Smooth muscle cell (in vitro differentiated cells): ENCODE data around the gene INSC. TPM values are rescaled to one million over a fixed set of nuclear protein-coding genes. Genes with fewer than 3 reads are reported as not detected.

Experiments
- DNase-seq: peaks from one replicate; lab custom pipeline; 2025; ENCODE audit not compliant: unreplicated experiment; lab: John Stamatoyannopoulos, UW
- H2AFZ ChIP-seq: fragments of 200-600 bp; sonication (generic); 2 replicates; pipeline ENCODE4 v1.6.0; 2016; ENCODE audit warnings: antibody characterized with exemption, low read depth, mild to moderate bottlenecking
- H3F3A ChIP-seq: fragments of 200-600 bp; sonication (generic); 2 replicates; pipeline ENCODE4 v1.6.0; 2017; ENCODE audit warnings: antibody characterized with exemption, low read depth
- H3K27ac ChIP-seq: fragments of 200-600 bp; sonication (generic); 2 replicates; pipeline ENCODE4 v1.5.1; 2016; ENCODE audit warnings: low read depth, mild to moderate bottlenecking
- H3K27me3 ChIP-seq: fragments of 200-600 bp; sonication (generic); 2 replicates; pipeline ENCODE4 v1.6.1; 2016; ENCODE audit warnings: low read depth, mild to moderate bottlenecking
- H3K36me3 ChIP-seq: fragments of 200-600 bp; sonication (generic); 2 replicates; pipeline ENCODE4 v1.5.1; 2016; ENCODE audit warnings: low read depth
- H3K4me1 ChIP-seq: fragments of 200-600 bp; sonication (generic); 2 replicates; pipeline ENCODE4 v1.5.1; 2016; ENCODE audit warnings: low read depth
- H3K4me2 ChIP-seq: fragments of 200-600 bp; sonication (generic); 2 replicates; pipeline ENCODE4 v1.6.0; 2016; ENCODE audit warnings: mild to moderate bottlenecking
- H3K4me3 ChIP-seq: fragments of 200-600 bp; sonication (generic); 2 replicates; pipeline ENCODE4 v1.5.1; 2016; ENCODE audit warnings: mild to moderate bottlenecking
- H3K79me2 ChIP-seq: fragments of 200-600 bp; sonication (generic); 2 replicates; pipeline ENCODE4 v1.6.0; 2016; ENCODE audit warnings: low read depth, mild to moderate bottlenecking
- H3K9ac ChIP-seq: fragments of 200-600 bp; sonication (generic); 2 replicates; pipeline ENCODE4 v1.6.0; 2016; ENCODE audit warnings: low read depth
- H3K9me3 ChIP-seq: fragments of 200-600 bp; sonication (generic); replicated peaks from 2 replicates; pipeline ENCODE4 v1.5.1; 2016; ENCODE audit warnings: low read depth
- H4K20me1 ChIP-seq: fragments of 200-600 bp; sonication (generic); 2 replicates; pipeline ENCODE4 v1.6.0; 2016; ENCODE audit warnings: low read depth
- WGBS: methylation state at CpG from one replicate; pipeline ENCODE4 v1.1.7; 2016; ENCODE audit warnings: low lambda C conversion rate; 5-methylcytosine and 5-hydroxymethylcytosine counted together
- polyA plus RNA-seq: library from polyadenylated mRNA; unstranded; fragments of >200 nt; fragmentation: Nextera tagmentation; extraction: Ambion mirVana; gene quantifications from 2 replicates; pipeline ENCODE4 v1.2.1, GENCODE V29; 2016
- total RNA-seq: library from RNA; depleted of rRNA; stranded (reverse); fragments of >200 nt; gene quantifications from 2 replicates; pipeline ENCODE4 v1.2.3, GENCODE V29; 2014
- TF ChIP-seq, protein P1 (sequence below): fragments of 200-600 bp; sonication (generic); IDR thresholded peaks from 2 replicates; pipeline ENCODE4 v1.5.1; 2017; ENCODE audit warnings: borderline replicate concordance, mild to moderate bottlenecking, antibody characterized with exemption; ENCODE audit not compliant: insufficient read depth, poor library complexity, severe bottlenecking

Gene INSC
- total and polyA plus RNA-seq, 2 experiments from 2014 or later, result not detected

DNA sequence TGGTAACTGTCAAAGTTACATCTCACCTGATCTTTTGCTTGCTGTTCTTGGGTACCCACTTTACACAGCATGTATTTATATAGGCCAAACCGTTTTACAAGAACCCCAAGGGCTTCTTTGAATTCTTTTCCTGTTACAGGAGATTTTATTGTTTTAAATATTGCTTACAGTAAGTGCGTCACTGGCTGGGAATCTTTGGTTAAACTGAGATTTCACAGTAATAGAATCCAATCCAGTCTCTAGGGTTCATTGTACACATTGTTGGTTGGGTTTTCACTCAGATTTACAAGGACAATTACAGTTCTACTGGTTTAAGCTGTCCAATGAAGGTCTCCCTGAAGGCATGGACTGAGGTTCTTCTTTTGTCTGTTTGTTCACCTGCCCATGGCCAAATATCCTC is 171.7 kb downstream of the INSC start:
- H2AFZ ChIP-seq, result no peak overlapping the region
- H3K9ac ChIP-seq, result no peak overlapping the region
- H3F3A ChIP-seq, result no peaks in the 10 kb centered on the region
- no peaks in the 10 kb centered on the region for H3K9me3 ChIP-seq
- no peak for DNase-seq
- no peak overlapping the region for H3K4me3 ChIP-seq
- no peaks in the 10 kb centered on the region for H3K27me3 ChIP-seq
- WGBS, result 56% methylated on average over 2 of the region's 2 CpGs
- H3K79me2 ChIP-seq, result no peaks in the 10 kb centered on the region
- peak overlapping the region; percentile 39 for H3K27ac ChIP-seq
- no peaks in the 10 kb centered on the region for H4K20me1 ChIP-seq
- TF ChIP-seq, protein P1, sequence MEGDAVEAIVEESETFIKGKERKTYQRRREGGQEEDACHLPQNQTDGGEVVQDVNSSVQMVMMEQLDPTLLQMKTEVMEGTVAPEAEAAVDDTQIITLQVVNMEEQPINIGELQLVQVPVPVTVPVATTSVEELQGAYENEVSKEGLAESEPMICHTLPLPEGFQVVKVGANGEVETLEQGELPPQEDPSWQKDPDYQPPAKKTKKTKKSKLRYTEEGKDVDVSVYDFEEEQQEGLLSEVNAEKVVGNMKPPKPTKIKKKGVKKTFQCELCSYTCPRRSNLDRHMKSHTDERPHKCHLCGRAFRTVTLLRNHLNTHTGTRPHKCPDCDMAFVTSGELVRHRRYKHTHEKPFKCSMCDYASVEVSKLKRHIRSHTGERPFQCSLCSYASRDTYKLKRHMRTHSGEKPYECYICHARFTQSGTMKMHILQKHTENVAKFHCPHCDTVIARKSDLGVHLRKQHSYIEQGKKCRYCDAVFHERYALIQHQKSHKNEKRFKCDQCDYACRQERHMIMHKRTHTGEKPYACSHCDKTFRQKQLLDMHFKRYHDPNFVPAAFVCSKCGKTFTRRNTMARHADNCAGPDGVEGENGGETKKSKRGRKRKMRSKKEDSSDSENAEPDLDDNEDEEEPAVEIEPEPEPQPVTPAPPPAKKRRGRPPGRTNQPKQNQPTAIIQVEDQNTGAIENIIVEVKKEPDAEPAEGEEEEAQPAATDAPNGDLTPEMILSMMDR, result no peak
- no peak overlapping the region for H3K4me2 ChIP-seq
- H3K4me1 ChIP-seq, result no peaks in the 10 kb centered on the region
- no peaks in the 10 kb centered on the region for H3K36me3 ChIP-seq

DNA sequence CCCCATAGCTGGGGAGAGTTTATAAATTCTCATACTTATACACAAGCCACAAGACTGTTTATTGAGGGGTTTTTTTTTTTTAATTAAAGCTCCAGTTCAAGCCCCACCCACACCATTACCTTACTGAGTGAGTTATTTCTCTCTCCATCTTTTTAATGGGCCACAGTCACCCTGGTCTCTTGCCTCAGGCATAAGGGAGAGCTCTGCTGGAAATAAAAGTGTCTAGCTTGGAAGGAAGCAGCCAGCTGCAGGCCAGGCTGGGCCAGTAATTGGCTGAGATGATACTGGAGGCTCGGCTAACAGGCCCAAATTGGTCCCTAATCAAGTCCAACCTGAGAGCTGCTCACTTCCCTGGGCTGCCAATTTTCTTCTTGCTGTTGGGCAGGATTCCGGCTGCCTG is 174.1 kb downstream of the INSC start:
- no peaks in the 10 kb centered on the region for H3K79me2 ChIP-seq
- no peak overlapping the region for H3K9ac ChIP-seq
- no peaks in the 10 kb centered on the region for H3K9me3 ChIP-seq
- H3K4me3 ChIP-seq, result no peak overlapping the region
- DNase-seq, result no peak
- TF ChIP-seq, protein P1, result no peak
- no peaks in the 10 kb centered on the region for H3F3A ChIP-seq
- H3K27me3 ChIP-seq, result no peaks in the 10 kb centered on the region
- no peaks in the 10 kb centered on the region for H3K36me3 ChIP-seq
- H3K27ac ChIP-seq, result no peak overlapping the region
- no peaks in the 10 kb centered on the region for H4K20me1 ChIP-seq
- no peak overlapping the region for H3K4me2 ChIP-seq
- 73% methylated on average over 2 of the region's 2 CpGs for WGBS
- H2AFZ ChIP-seq, result no peak overlapping the region
- H3K4me1 ChIP-seq, result no peaks in the 10 kb centered on the region

DNA sequence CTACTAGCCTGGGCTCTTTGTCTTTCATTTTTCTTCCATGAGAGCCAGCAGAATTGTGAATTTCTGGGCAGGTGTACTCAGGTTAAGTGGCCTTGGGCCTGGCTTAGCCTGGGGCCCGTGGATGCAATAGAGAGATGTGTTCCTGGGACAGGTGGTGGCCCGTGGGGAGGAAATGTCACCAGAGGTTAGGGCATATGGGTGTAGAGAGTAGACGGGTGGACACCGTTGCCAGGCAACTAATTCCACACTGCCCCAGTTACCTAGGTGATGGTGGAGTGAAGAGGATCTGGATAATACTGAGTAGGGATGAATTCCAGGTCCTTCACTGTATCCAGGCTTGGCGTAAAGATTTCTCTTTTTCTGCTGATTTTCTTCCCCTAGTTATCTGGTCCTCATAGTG is 175.0 kb downstream of the INSC start:
- H2AFZ ChIP-seq, result no peak overlapping the region
- H3K27me3 ChIP-seq, result no peaks in the 10 kb centered on the region
- no peak overlapping the region for H3K4me2 ChIP-seq
- H4K20me1 ChIP-seq, result no peaks in the 10 kb centered on the region
- no peaks in the 10 kb centered on the region for H3K79me2 ChIP-seq
- H3F3A ChIP-seq, result no peaks in the 10 kb centered on the region
- no peak overlapping the region for H3K27ac ChIP-seq
- no peak overlapping the region for H3K9ac ChIP-seq
- no peaks in the 10 kb centered on the region for H3K4me1 ChIP-seq
- 96% methylated on average over 5 of the region's 5 CpGs for WGBS
- no peak overlapping the region for H3K4me3 ChIP-seq
- H3K9me3 ChIP-seq, result no peaks in the 10 kb centered on the region
- H3K36me3 ChIP-seq, result no peaks in the 10 kb centered on the region
- no peak for DNase-seq
- TF ChIP-seq, protein P1, result no peak

DNA sequence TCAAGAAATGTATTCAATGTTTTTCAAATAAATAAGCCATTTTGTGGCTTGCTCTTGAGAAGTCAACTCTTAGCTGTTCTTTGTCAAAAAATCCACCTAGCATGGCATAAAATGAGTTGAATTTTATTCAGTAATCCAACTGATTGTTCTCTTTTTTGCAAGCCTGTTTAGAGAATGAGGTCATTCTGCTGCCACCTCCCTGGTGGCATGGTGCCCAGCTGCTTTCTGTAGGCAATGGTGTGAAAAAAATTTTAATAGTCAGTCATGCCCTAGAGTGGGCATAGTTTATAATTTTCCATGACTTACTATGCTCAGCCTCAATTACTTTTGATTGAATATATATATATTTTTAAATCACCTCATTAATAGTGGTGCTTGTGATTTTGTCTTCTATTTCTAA is 177.2 kb downstream of the INSC start:
- no peaks in the 10 kb centered on the region for H3K79me2 ChIP-seq
- no peaks in the 10 kb centered on the region for H3F3A ChIP-seq
- H3K27ac ChIP-seq, result no peak overlapping the region
- no peak overlapping the region for H3K4me3 ChIP-seq
- TF ChIP-seq, protein P1, result no peak
- DNase-seq, result no peak
- H4K20me1 ChIP-seq, result no peaks in the 10 kb centered on the region
- H3K4me2 ChIP-seq, result no peak overlapping the region
- H3K9ac ChIP-seq, result no peak overlapping the region
- no peak overlapping the region for H2AFZ ChIP-seq
- H3K9me3 ChIP-seq, result no peaks in the 10 kb centered on the region
- no peaks in the 10 kb centered on the region for H3K27me3 ChIP-seq
- no peaks in the 10 kb centered on the region for H3K4me1 ChIP-seq
- H3K36me3 ChIP-seq, result no peaks in the 10 kb centered on the region
